ENCODE measurements around the gene TRUB2. TPM values are rescaled to one million over a fixed set of nuclear protein-coding genes. Genes with fewer than 3 reads are reported as not detected.

TRUB2 gene
- polyA plus RNA-seq, 1 experiment: 25.9 TPM

- Histone ChIP-seq H3K27me3 (ENCODE audit: control insufficient read depth, insufficient read depth, low read length) (no peaks in the 10 kb centered on the region), H3K4me3 (ENCODE audit: low read depth, low read length) (no peak overlapping the region), H3K36me3 (ENCODE audit: control insufficient read depth, insufficient read depth, low read length) (peaks cover 2% of the 10 kb centered on the region)
- ChIA-PET CTCF (interaction anchor here (2.9 to 8.5 kb wide), 2 partner anchors 9 to 37 kb away, joined by 14 to 50 read pairs; no protein-coding TSS in a partner anchor), POLR2A (no interaction called here)
- no peak for DNase-seq (ENCODE audit: low read depth)
- TF ChIP-seq CTCF (IDR thresholded peaks at IDR 0.05; ENCODE audit: insufficient read depth, low read depth, low read length): no peak
These were observed 17.9 kb downstream of the TRUB2 start for GRCh38 chr9:128304136-128304970.

- no peaks in the 10 kb centered on the region for H3K36me3 ChIP-seq (ENCODE audit: control insufficient read depth, insufficient read depth, low read length)
- POLR2A ChIA-PET: no interaction called here
- CTCF ChIA-PET: interaction anchor here (0.6 to 7.0 kb wide), 7 partner anchors 8 to 138 kb away, joined by 3 to 50 read pairs (median 3); no protein-coding TSS in a partner anchor
- no peaks in the 10 kb centered on the region for H3K27me3 ChIP-seq (ENCODE audit: control insufficient read depth, insufficient read depth, low read length)
- TF ChIP-seq CTCF (IDR thresholded peaks at IDR 0.05; ENCODE audit: insufficient read depth, low read depth, low read length): no peak
- no peak for DNase-seq (ENCODE audit: low read depth)
- H3K4me3 ChIP-seq (ENCODE audit: low read depth, low read length): no peak overlapping the region
These were observed 23.4 kb downstream of the TRUB2 start for GRCh38 chr9:128298535-128299482.

- CTCF ChIA-PET: interaction anchor here (0.9 to 7.0 kb wide), 8 partner anchors 10 to 123 kb away, joined by 3 to 50 read pairs (median 16); partner anchors contain the start of gene CERCAM
- H3K36me3 ChIP-seq (ENCODE audit: control insufficient read depth, insufficient read depth, low read length): no peaks in the 10 kb centered on the region
- DNase-seq (ENCODE audit: low read depth): no peak
- no peaks in the 10 kb centered on the region for H3K27me3 ChIP-seq (ENCODE audit: control insufficient read depth, insufficient read depth, low read length)
- no peak for TF ChIP-seq CTCF (IDR thresholded peaks at IDR 0.05; ENCODE audit: insufficient read depth, low read depth, low read length)
- H3K4me3 ChIP-seq (ENCODE audit: low read depth, low read length): no peak overlapping the region
- POLR2A ChIA-PET: no interaction called here
These were observed 24.9 kb downstream of the TRUB2 start for GRCh38 chr9:128297221-128297773.

- DNase-seq (ENCODE audit: low read depth): no peak
- POLR2A ChIA-PET: no interaction called here
- Histone ChIP-seq H3K4me3 (ENCODE audit: low read depth, low read length) (no peak overlapping the region), H3K36me3 (ENCODE audit: control insufficient read depth, insufficient read depth, low read length) (no peaks in the 10 kb centered on the region), H3K27me3 (ENCODE audit: control insufficient read depth, insufficient read depth, low read length) (no peaks in the 10 kb centered on the region)
- no peak for TF ChIP-seq CTCF (IDR thresholded peaks at IDR 0.05; ENCODE audit: insufficient read depth, low read depth, low read length)
- CTCF ChIA-PET: interaction anchor here (0.9 to 7.0 kb wide), 11 partner anchors 8 to 114 kb away, joined by 3 to 50 read pairs (median 15); partner anchors contain the start of gene URM1
These were observed 25.7 kb downstream of the TRUB2 start for GRCh38 chr9:128296340-128297220.

Data from BJ (cell line).